HG03108 (cell line): ENCODE data around the gene GJA4.
"Not testable (repeated sequence)": the region's sequence is repeated elsewhere in the genome, so short reads cannot be mapped to it uniquely, and the experiment has no call there.

Experiments
- ATAC-seq: cut with Tn5 transposase; IDR thresholded peaks from one replicate; pipeline ENCODE4 v1.9.1; 2021; ENCODE audit warnings: moderate library complexity; ENCODE audit not compliant: unreplicated experiment

GJA4 gene

GRCh38 chr1:34787461-34788420 lies 5.1 kb upstream of the GJA4 start:
- ATAC-seq, result no peak

GRCh38 chr1:34790985-34791384 lies 1.8 kb upstream of the GJA4 start:
- ATAC-seq, result no peak

GRCh38 chr1:34792424-34792823 lies 375 bp upstream of the GJA4 start:
- no peak for ATAC-seq

- no peak for ATAC-seq
Observed at GRCh38 chr1:34794001-34794789, 1.4 kb downstream of the GJA4 start.

GRCh38 chr1:34794790-34795180 lies 2.0 kb downstream of the GJA4 start:
- no peak for ATAC-seq

GRCh38 chr1:34795916-34796315 lies 3.1 kb downstream of the GJA4 start:
- ATAC-seq, result no peak

GRCh38 chr1:34796990-34797389 lies 4.2 kb downstream of the GJA4 start:
- peak; percentile 66 for ATAC-seq

GRCh38 chr1:34800214-34800613 lies 7.4 kb downstream of the GJA4 start:
- ATAC-seq, result no peak

- no peak for ATAC-seq
Observed at GRCh38 chr1:34803770-34804169, 11.0 kb downstream of the GJA4 start.

- no peak for ATAC-seq
Observed at GRCh38 chr1:34806396-34806795, 13.6 kb downstream of the GJA4 start.

- no peak for ATAC-seq
Observed at GRCh38 chr1:34808051-34808810, 15.4 kb downstream of the GJA4 start.

GRCh38 chr1:34810781-34811180 lies 18.0 kb downstream of the GJA4 start:
- not testable (repeated sequence) for ATAC-seq

- ATAC-seq, result no peak
Observed at GRCh38 chr1:34816332-34816731, 23.5 kb downstream of the GJA4 start.

GRCh38 chr1:34816778-34817177 lies 24.0 kb downstream of the GJA4 start:
- ATAC-seq, result no peak

GRCh38 chr1:34818862-34819261 lies 26.1 kb downstream of the GJA4 start:
- not testable (repeated sequence) for ATAC-seq

GRCh38 chr1:34822202-34822601 lies 29.4 kb downstream of the GJA4 start:
- ATAC-seq, result no peak

GRCh38 chr1:34824817-34825454 lies 32.1 kb downstream of the GJA4 start:
- no peak for ATAC-seq

- ATAC-seq, result no peak
Observed at GRCh38 chr1:34825455-34826091, 32.8 kb downstream of the GJA4 start.

GRCh38 chr1:34827341-34827941 lies 34.6 kb downstream of the GJA4 start:
- ATAC-seq, result no peak

- ATAC-seq, result no peak
Observed at GRCh38 chr1:34828611-34829010, 35.8 kb downstream of the GJA4 start.
